T47D (cell line): Measurements from ENCODE around the gene AMY2A.
"Not testable (repeated sequence)": the region's sequence is repeated elsewhere in the genome, so short reads cannot be mapped to it uniquely, and the experiment has no call there.

ENCODE experiments used
- DNase-seq, 2 experiments: peaks; one replicate each; pipeline versions ENCODE4 v3.0.0 to v3.0.0-alpha.2; 2011 to 2012; ENCODE audit warnings: low read depth in 1 of 2, low spot score in 1 of 2
- JUND ChIP-seq: IDR thresholded peaks from 2 replicates; pipeline ENCODE4 v1.6.1; 2012; ENCODE audit warnings: low read depth
- in situ Hi-C: cut with HindIII; loops from 2 replicates; pipeline ENCODE4 v1.10.0; 2016; ENCODE audit warnings: low sequenced_read_pairs, low pct_unique_long_range_greater_than_20kb

The AMY2A gene

GRCh38 chr1:103616994-103617477 lies at the start of gene AMY2A:
TSS of gene AMY2A (plus strand) at chr1:103617427. CDS start at chr1:103617441, 14 bp downstream.
- DNase-seq, in situ Hi-C loops: not testable (repeated sequence)

- in situ Hi-C loops, result no loop called here
- no peak for TF ChIP-seq JUND
- no peak for DNase-seq
These were observed 47.7 kb upstream of the AMY2A start for GRCh38 chr1:103569493-103569892.

- in situ Hi-C loops, DNase-seq: not testable (repeated sequence)
These were observed 45.9 kb upstream of the AMY2A start, which contains the start of gene AMY2B for GRCh38 chr1:103571289-103571688. TSS of gene AMY2B (plus strand) at chr1:103571589. CDS start at chr1:103571603, 14 bp downstream.

- no peak for TF ChIP-seq JUND
- DNase-seq, result no peak
- in situ Hi-C loops, result no loop called here
These were observed 41.2 kb upstream of the AMY2A start for GRCh38 chr1:103576065-103576464.

GRCh38 chr1:103576784-103577183 lies 40.4 kb upstream of the AMY2A start:
- in situ Hi-C loops, result not testable (repeated sequence)

GRCh38 chr1:103582464-103582863 lies 34.8 kb upstream of the AMY2A start:
- no peak for DNase-seq
- TF ChIP-seq JUND, result no peak
- in situ Hi-C loops, result no loop called here

More at GRCh38 chr1:103576784-103577183, 40.4 kb upstream of the AMY2A start:
- not testable (repeated sequence) for DNase-seq

- no peak for TF ChIP-seq JUND
- in situ Hi-C loops, result no loop called here
- DNase-seq, result no peak
These were observed 33.3 kb upstream of the AMY2A start for GRCh38 chr1:103583887-103584286.

- no peak for DNase-seq
- in situ Hi-C loops, result no loop called here
- TF ChIP-seq JUND, result no peak
These were observed 32.7 kb upstream of the AMY2A start for GRCh38 chr1:103584537-103584936.

GRCh38 chr1:103602740-103603139 lies 14.5 kb upstream of the AMY2A start:
- DNase-seq, in situ Hi-C loops: not testable (repeated sequence)

GRCh38 chr1:103616362-103616761 lies 865 bp upstream of the AMY2A start:
- TF ChIP-seq JUND, result no peak
- in situ Hi-C loops, result no loop called here
- DNase-seq, result no peak

GRCh38 chr1:103627436-103627835 lies 10.2 kb downstream of the AMY2A start:
- in situ Hi-C loops, DNase-seq: not testable (repeated sequence)

GRCh38 chr1:103641194-103641593 lies 24.0 kb downstream of the AMY2A start:
- in situ Hi-C loops, DNase-seq: not testable (repeated sequence)

- in situ Hi-C loops, DNase-seq: not testable (repeated sequence)
These were observed 26.7 kb downstream of the AMY2A start for GRCh38 chr1:103643908-103644307.

GRCh38 chr1:103650305-103650704 lies 33.1 kb downstream of the AMY2A start:
- in situ Hi-C loops, DNase-seq: not testable (repeated sequence)

GRCh38 chr1:103650889-103651288 lies 33.7 kb downstream of the AMY2A start:
- in situ Hi-C loops, DNase-seq: not testable (repeated sequence)

GRCh38 chr1:103654133-103654532 lies 36.9 kb downstream of the AMY2A start:
- in situ Hi-C loops, DNase-seq: not testable (repeated sequence)

GRCh38 chr1:103655460-103655859 lies 38.2 kb downstream of the AMY2A start, which contains the start of gene AMY1A:
TSS of gene AMY1A (plus strand) at chr1:103655760. CDS start at chr1:103656331, 571 bp downstream.
- in situ Hi-C loops, DNase-seq: not testable (repeated sequence)
